GM19467 (cell line): ENCODE results near the gene GTF2H4.
"Not testable (repeated sequence)": the region's sequence is repeated elsewhere in the genome, so short reads cannot be mapped to it uniquely, and the experiment has no call there.

Experiments used
- ATAC-seq: cut with Tn5 transposase; IDR thresholded peaks from one replicate; pipeline ENCODE4 v1.9.1; 2021; ENCODE audit warnings: mild to moderate bottlenecking, moderate library complexity; ENCODE audit not compliant: unreplicated experiment

The GTF2H4 gene

GRCh38 chr6:30917487-30917886 is 9.5 kb downstream of the GTF2H4 start:
- no peak for ATAC-seq

GRCh38 chr6:30918670-30919069 is 10.7 kb downstream of the GTF2H4 start:
- no peak for ATAC-seq

- no peak for ATAC-seq
Observed at GRCh38 chr6:30922447-30922852, 14.4 kb downstream of the GTF2H4 start.

- not testable (repeated sequence) for ATAC-seq
Observed at GRCh38 chr6:30924040-30924627, 16.1 kb downstream of the GTF2H4 start.

GRCh38 chr6:30926644-30927043 is 18.6 kb downstream of the GTF2H4 start:
- no peak for ATAC-seq

- not testable (repeated sequence) for ATAC-seq
Observed at GRCh38 chr6:30927080-30927479, 19.1 kb downstream of the GTF2H4 start.

- no peak for ATAC-seq
Observed at GRCh38 chr6:30928677-30929076, 20.7 kb downstream of the GTF2H4 start.

GRCh38 chr6:30930506-30930905 is 22.5 kb downstream of the GTF2H4 start:
- no peak for ATAC-seq

GRCh38 chr6:30931272-30931671 is 23.3 kb downstream of the GTF2H4 start:
- no peak for ATAC-seq

GRCh38 chr6:30931969-30932645 is 24.1 kb downstream of the GTF2H4 start, which contains the start of gene SFTA2:
TSS of gene SFTA2 (minus strand) at chr6:30932170. CDS start at chr6:30932096, 74 bp downstream.
- ATAC-seq: no peak

- no peak for ATAC-seq
Observed at GRCh38 chr6:30932665-30933365, 24.8 kb downstream of the GTF2H4 start.

GRCh38 chr6:30935018-30935417 is 27.0 kb downstream of the GTF2H4 start:
- no peak for ATAC-seq

GRCh38 chr6:30937265-30937664 is 29.3 kb downstream of the GTF2H4 start:
- ATAC-seq: no peak

GRCh38 chr6:30938730-30939129 is 30.7 kb downstream of the GTF2H4 start:
- ATAC-seq: no peak

GRCh38 chr6:30939473-30939872 is 31.5 kb downstream of the GTF2H4 start:
- ATAC-seq: no peak

- ATAC-seq: no peak
Observed at GRCh38 chr6:30940361-30940986, 32.5 kb downstream of the GTF2H4 start, which contains the start of gene MUCL3. TSS of gene MUCL3 (plus strand) at chr6:30940973. CDS start at chr6:30941000, 27 bp downstream.

- ATAC-seq: no peak
Observed at GRCh38 chr6:30942338-30943060, 34.5 kb downstream of the GTF2H4 start.

GRCh38 chr6:30944051-30944450 is 36.0 kb downstream of the GTF2H4 start:
- no peak for ATAC-seq

GRCh38 chr6:30945281-30945680 is 37.3 kb downstream of the GTF2H4 start:
- ATAC-seq: no peak

- ATAC-seq: no peak
Observed at GRCh38 chr6:30947231-30947630, 39.2 kb downstream of the GTF2H4 start.

GRCh38 chr6:30948811-30949210 is 40.8 kb downstream of the GTF2H4 start:
- no peak for ATAC-seq
